BLaER1 treated with 17β-estradiol and CSF1 and Interleukin-3, amounts not matched to agents 10 nM and 100 nM (cell line): ENCODE measurements around the gene CLCN1.

ENCODE experiments used
- H3K27ac ChIP-seq, 11 experiments: shearing (Covaris generic); formaldehyde crosslinking; 2 replicates each; pipeline ENCODE4 v1.8.1; 2022
- H3K27me3 ChIP-seq, 11 experiments: shearing (Covaris generic); formaldehyde crosslinking; 2 replicates each; pipeline ENCODE4 v1.8.1; 2022
- H3K36me3 ChIP-seq, 11 experiments: shearing (Covaris generic); formaldehyde crosslinking; 2 replicates each; pipeline ENCODE4 v1.8.1; 2022
- H3K4me1 ChIP-seq, 10 experiments: shearing (Covaris generic); formaldehyde crosslinking; 2 replicates each; pipeline ENCODE4 v1.8.1; 2022
- H3K4me2 ChIP-seq, 11 experiments: shearing (Covaris generic); formaldehyde crosslinking; 2 replicates each; pipeline ENCODE4 v1.8.1; 2022
- H3K4me3 ChIP-seq, 10 experiments: shearing (Covaris generic); formaldehyde crosslinking; 2 replicates each; pipeline ENCODE4 v1.8.1; 2022
- H3K9ac ChIP-seq, 11 experiments: shearing (Covaris generic); formaldehyde crosslinking; 2 replicates each; pipeline ENCODE4 v1.8.1; 2022
- H3K9me3 ChIP-seq, 11 experiments: shearing (Covaris generic); formaldehyde crosslinking; replicated peaks in 1 of 11; 2 replicates each; pipeline ENCODE4 v1.8.1; 2022
- H4K20me1 ChIP-seq, 11 experiments: shearing (Covaris generic); formaldehyde crosslinking; 2 replicates each; pipeline ENCODE4 v1.8.1; 2022
- Cebpa-rat ChIP-seq, 11 experiments: shearing (Covaris generic); IDR thresholded peaks; 2 replicates each; pipeline ENCODE4 v1.8.1; 2022

Gene CLCN1

DNA sequence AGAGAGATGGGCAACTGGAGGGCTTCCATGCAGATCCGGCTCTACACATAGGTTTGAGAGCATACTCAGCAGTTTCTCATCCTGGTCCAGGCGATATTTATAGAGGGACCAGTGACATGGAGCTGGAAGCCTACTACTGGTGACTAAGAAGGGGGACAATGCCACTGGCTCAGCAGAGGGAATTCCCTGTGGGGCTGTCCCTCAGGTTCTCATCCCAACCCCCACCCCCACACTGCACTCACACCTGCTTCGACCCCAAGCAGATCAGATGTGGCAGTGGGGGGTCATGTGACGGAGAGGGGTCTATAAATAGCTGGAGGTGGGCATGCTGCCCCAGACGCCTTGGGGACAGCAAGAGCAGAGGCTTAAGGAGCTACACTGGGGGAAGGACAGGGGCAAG lies at the start of gene CLCN1:
Gene CLCN1, plus strand, starts transcription at position 336 of the 400 bp plus-strand sequence. CDS start 102 bp downstream, outside the sequence.
- Histone ChIP-seq H3K4me1 (peaks cover 9 to 53% (median 30%) of the 10 kb centered on the region in 10 experiments), H3K4me2 (peak within 1 kb of the TSS in 7 of 11 experiments; percentile 3 to 71 (median 46); a peak in 11 of 22 replicates), H3K4me3 (no peak within 1 kb of the TSS), H3K9me3 (peaks cover 0 to 10% (median 0%) of the 10 kb centered on the region in 11 experiments; a peak in 5 of 22 replicates), H3K36me3 (peaks cover 0 to 8% (median 0%) of the 10 kb centered on the region in 11 experiments; a peak in 6 of 22 replicates), H4K20me1 (no peaks in the 10 kb centered on the region), H3K27ac (peak within 1 kb of the TSS in 2 of 11 experiments; percentile 10 to 26; a peak in 2 of 22 replicates), H3K9ac (no peak within 1 kb of the TSS), H3K27me3 (no peaks in the 10 kb centered on the region)
- TF ChIP-seq Cebpa-rat (IDR thresholded peaks at IDR 0.05): no peak

DNA sequence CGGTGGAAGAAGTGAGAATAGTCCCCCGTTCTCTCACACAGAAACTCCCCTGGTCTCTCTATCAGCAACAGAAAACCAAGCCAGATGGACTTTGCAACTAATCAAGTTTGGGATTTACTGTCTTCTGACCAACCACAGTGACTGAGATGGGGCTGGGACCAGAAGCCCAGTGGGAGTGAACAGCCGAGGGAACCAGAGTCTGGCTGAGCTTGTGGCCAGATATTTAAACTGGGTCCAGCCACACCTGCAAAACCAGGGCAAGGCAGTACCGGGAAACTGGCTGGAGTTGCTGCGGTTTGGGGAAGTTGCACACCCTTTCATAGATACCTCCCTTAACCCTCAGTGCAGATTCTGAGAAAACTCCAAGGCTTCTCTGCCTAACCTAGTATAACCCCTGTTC lies 46.7 kb upstream of the CLCN1 start:
- H3K4me3 ChIP-seq: no peak overlapping the region
- H3K4me1 ChIP-seq: peaks cover 37 to 57% (median 52%) of the 10 kb centered on the region in 10 experiments
- no peaks in the 10 kb centered on the region for H3K27me3 ChIP-seq
- H3K9ac ChIP-seq: peak overlapping the region in 4 of 11 experiments; percentile 16 to 47 (median 34); a peak in 5 of 22 replicates
- H3K36me3 ChIP-seq: peaks cover 41 to 77% (median 70%) of the 10 kb centered on the region in 11 experiments; a peak in 21 of 22 replicates
- peak overlapping the region in 6 of 11 experiments; percentile 25 to 45 (median 40); a peak in 6 of 22 replicates for H3K27ac ChIP-seq
- peaks cover 0 to 47% (median 6%) of the 10 kb centered on the region in 11 experiments; a peak in 8 of 22 replicates for H4K20me1 ChIP-seq
- H3K4me2 ChIP-seq: peak overlapping the region; percentile 34 to 96 (median 62); a peak in 20 of 22 replicates
- H3K9me3 ChIP-seq: peaks cover 0 to 4% (median 0%) of the 10 kb centered on the region in 11 experiments; a peak in 2 of 22 replicates
- TF ChIP-seq Cebpa-rat (IDR thresholded peaks at IDR 0.05): no peak

DNA sequence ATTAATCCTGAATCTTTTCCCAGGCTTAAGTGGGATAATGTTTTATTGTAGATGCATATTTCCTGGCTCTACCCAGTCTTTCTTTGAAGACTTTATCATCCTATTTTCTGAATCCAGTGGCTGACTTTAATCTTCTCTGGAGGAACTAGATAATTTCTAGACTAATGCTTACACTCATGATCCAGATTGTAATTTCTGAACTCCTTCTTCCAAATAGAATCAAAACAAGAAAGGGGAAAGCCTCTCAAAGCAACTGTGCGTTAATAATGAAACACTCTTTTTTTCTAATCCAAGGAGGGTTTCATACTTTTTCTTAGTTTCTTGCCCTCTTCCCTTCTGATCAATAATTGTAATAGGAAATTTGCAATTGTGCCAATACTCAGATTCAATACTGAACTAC lies 44.7 kb upstream of the CLCN1 start:
- no peak overlapping the region for H3K9ac ChIP-seq
- peaks cover 36 to 58% (median 51%) of the 10 kb centered on the region in 11 experiments; a peak in 21 of 22 replicates for H3K36me3 ChIP-seq
- no peak overlapping the region for H3K4me3 ChIP-seq
- peaks cover 24 to 37% (median 34%) of the 10 kb centered on the region in 10 experiments for H3K4me1 ChIP-seq
- peaks cover 0 to 35% (median 6%) of the 10 kb centered on the region in 11 experiments; a peak in 5 of 22 replicates for H4K20me1 ChIP-seq
- no peak overlapping the region for H3K4me2 ChIP-seq
- peaks cover 0 to 4% (median 0%) of the 10 kb centered on the region in 11 experiments; a peak in 2 of 22 replicates for H3K9me3 ChIP-seq
- H3K27me3 ChIP-seq: no peaks in the 10 kb centered on the region
- no peak overlapping the region for H3K27ac ChIP-seq
- no peak for TF ChIP-seq Cebpa-rat (IDR thresholded peaks at IDR 0.05)

DNA sequence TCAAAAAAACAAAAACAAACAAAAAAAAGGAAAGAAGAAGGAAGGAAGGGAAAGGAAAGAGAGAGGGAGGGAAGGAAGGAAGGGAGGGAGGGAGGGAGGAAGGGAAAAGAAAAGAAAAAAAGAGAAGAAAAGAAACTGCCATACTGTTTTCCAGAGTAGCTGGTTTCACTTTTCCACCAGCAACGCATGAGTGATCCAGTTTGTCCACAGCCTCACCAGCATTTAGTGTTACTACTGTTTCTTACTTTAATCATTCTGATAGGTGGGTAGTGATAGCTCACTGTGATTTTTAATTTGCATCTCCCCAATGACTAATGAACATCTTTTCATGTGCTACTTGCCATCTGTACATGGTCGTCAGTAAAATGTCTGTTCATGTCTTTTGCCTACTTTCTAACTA lies 43.0 kb upstream of the CLCN1 start:
- Histone ChIP-seq H3K9me3 (peaks cover 0 to 4% (median 0%) of the 10 kb centered on the region in 11 experiments; a peak in 2 of 22 replicates), H4K20me1 (peaks cover 0 to 19% (median 3%) of the 10 kb centered on the region in 11 experiments; a peak in 5 of 22 replicates), H3K4me3 (no peak overlapping the region), H3K36me3 (peaks cover 21 to 42% (median 34%) of the 10 kb centered on the region in 11 experiments; a peak in 21 of 22 replicates), H3K9ac (no peak overlapping the region), H3K27ac (no peak overlapping the region), H3K27me3 (no peaks in the 10 kb centered on the region), H3K4me2 (no peak overlapping the region), H3K4me1 (peaks cover 17 to 20% (median 19%) of the 10 kb centered on the region in 10 experiments)
- no peak for TF ChIP-seq Cebpa-rat (IDR thresholded peaks at IDR 0.05)

DNA sequence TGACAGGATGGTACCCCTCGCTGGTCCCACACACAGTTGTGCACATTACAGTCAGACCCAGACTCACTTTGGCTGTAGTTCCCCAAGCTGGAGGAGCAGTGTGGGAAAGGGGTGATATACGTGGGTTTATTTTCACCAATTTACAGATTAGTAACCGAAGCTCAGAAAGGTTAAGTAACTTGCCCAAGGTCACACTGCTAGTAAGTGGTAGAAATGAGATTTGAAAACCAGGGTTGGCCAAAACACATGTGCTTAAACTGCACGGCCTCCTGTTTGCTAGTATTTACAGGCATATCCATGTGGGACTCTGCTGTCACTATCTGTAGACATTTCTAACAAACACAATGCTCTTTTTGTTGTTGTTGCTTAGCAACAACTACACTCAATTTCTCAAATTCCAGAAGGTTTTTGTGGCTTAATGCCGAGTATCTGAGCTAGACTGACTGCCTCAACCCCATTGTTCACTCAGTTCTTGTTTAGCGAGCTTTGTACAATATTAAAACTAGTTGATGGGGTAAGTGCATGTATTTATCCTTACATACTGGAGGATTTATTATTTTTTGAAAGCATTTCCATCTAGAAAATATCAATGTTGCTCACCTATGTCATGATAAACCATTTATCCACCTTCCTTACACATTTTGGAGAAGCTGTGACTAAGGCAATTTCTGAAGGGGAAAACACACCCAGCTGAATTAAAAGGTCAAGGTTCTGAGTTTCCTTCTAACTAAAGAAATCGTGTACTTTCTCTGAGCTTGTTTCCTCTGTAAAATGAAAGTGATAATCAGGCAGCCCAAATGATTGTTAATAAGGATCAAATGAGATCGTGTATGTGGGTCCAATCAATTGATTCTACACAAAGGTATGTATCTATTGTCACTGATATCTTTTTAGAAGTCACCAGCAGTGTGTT lies 36.5 kb upstream of the CLCN1 start:
- Histone ChIP-seq H3K9ac (no peak overlapping the region), H3K4me2 (peak overlapping the region in 1 of 11 experiments; percentile 21; a peak in 1 of 22 replicates), H3K27me3 (no peaks in the 10 kb centered on the region), H3K4me3 (no peak overlapping the region), H3K9me3 (no peaks in the 10 kb centered on the region), H4K20me1 (no peaks in the 10 kb centered on the region), H3K27ac (no peak overlapping the region), H3K4me1 (peaks cover 0 to 25% (median 7%) of the 10 kb centered on the region in 10 experiments; a peak in 12 of 20 replicates), H3K36me3 (no peaks in the 10 kb centered on the region)
- TF ChIP-seq Cebpa-rat (IDR thresholded peaks at IDR 0.05): no peak

DNA sequence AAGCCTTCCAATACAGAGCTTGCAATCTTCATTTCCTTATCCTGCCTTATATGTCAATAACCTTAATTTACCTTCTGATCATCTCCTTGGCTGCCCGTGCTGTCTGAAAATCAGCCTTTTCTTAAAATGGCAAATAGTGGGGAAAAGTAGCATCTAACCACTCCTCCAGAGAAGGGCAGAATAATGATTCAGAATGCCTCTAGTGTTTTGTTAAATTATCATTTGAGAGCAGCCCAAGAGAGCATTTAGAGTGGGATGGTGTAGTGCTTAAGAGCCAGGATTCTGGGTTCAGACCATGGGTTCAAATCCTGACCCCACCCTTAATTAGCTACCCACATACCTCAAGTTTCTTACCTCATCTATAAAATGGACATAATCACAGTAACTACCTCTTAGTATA lies 35.8 kb upstream of the CLCN1 start:
- H3K9ac ChIP-seq: no peak overlapping the region
- peaks cover 0 to 25% (median 7%) of the 10 kb centered on the region in 10 experiments; a peak in 12 of 20 replicates for H3K4me1 ChIP-seq
- no peaks in the 10 kb centered on the region for H3K36me3 ChIP-seq
- H3K27ac ChIP-seq: no peak overlapping the region
- no peaks in the 10 kb centered on the region for H3K27me3 ChIP-seq
- no peak overlapping the region for H3K4me3 ChIP-seq
- TF ChIP-seq Cebpa-rat (IDR thresholded peaks at IDR 0.05): no peak
- H3K4me2 ChIP-seq: peak overlapping the region in 2 of 11 experiments; percentile 5 to 21; a peak in 1 of 22 replicates
- H3K9me3 ChIP-seq: no peaks in the 10 kb centered on the region
- no peaks in the 10 kb centered on the region for H4K20me1 ChIP-seq

DNA sequence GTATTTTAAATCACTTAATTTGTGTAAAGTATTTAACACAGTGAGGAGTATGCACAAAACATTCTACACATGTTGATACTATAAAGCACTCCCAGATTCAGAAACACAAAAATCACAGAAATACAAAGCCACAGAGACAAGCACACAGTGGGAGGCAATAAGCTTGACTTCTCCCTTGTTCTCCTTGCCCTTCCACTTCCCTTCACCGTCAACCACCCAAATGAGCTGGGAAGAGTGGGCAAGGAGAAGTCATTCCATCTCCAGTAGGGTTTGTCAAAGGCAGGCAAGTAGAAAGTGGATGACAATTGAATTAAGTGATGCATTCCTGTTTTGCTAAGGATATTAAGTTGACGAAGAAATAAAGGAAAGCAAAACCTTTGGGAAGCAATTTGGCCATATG lies 35.3 kb upstream of the CLCN1 start:
- Histone ChIP-seq H3K36me3 (no peaks in the 10 kb centered on the region), H3K9ac (no peak overlapping the region), H4K20me1 (no peaks in the 10 kb centered on the region), H3K27ac (no peak overlapping the region), H3K9me3 (no peaks in the 10 kb centered on the region), H3K4me3 (no peak overlapping the region), H3K4me1 (peaks cover 0 to 25% (median 7%) of the 10 kb centered on the region in 10 experiments; a peak in 12 of 20 replicates), H3K27me3 (no peaks in the 10 kb centered on the region), H3K4me2 (peak overlapping the region in 2 of 11 experiments; percentile 5 to 9; a peak in 1 of 22 replicates)
- no peak for TF ChIP-seq Cebpa-rat (IDR thresholded peaks at IDR 0.05)

DNA sequence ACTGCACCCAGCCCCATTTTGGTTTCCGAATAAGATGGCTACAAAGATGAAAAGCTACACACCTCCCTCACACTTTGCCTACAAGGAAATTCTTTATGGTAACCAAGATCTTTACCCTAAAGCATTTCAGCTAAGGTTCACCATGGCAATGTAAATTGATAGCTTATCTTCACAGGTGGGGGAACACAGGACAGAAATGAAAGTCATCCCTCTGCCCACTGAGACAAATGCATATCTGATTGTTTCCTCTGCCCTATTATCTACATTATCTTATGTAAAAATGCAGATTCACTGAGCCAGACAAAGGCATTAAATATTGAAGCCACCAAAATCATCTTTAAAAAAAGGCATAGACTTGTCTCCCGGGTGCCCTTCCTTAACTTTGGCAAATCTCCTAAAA lies 34.4 kb upstream of the CLCN1 start:
- H4K20me1 ChIP-seq: no peaks in the 10 kb centered on the region
- no peak overlapping the region for H3K4me3 ChIP-seq
- no peaks in the 10 kb centered on the region for H3K36me3 ChIP-seq
- peaks cover 0 to 25% (median 7%) of the 10 kb centered on the region in 10 experiments; a peak in 12 of 20 replicates for H3K4me1 ChIP-seq
- H3K9me3 ChIP-seq: 0 out of 22 replicates have a peak, but pooled peaks cover 0 to 2% (median 0%) of the 10 kb centered on the region in 11 experiments
- no peak for TF ChIP-seq Cebpa-rat (IDR thresholded peaks at IDR 0.05)
- H3K27ac ChIP-seq: no peak overlapping the region
- H3K4me2 ChIP-seq: no peak overlapping the region
- no peak overlapping the region for H3K9ac ChIP-seq
- no peaks in the 10 kb centered on the region for H3K27me3 ChIP-seq

DNA sequence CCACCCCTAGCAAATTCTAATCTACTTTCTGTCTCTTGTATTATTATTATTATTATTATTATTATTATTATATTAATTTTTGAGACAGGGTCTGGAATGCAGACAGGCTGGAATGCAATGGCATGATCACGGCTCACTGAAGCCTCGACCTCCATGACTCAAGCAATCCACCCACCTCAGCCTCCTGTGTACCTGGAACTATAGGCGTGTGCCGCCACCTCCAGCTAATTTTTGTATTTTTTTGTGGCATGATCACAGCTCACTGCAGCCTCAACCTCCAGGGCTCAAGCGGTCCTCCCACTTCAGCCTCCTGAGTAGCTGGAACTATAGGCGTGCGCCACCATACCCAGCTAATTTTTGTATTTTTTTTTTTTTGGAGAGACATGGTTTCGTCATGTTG lies 33.8 kb upstream of the CLCN1 start:
- Histone ChIP-seq H4K20me1 (no peaks in the 10 kb centered on the region), H3K36me3 (no peaks in the 10 kb centered on the region), H3K4me2 (no peak overlapping the region), H3K4me1 (peaks cover 0 to 25% (median 7%) of the 10 kb centered on the region in 10 experiments; a peak in 12 of 20 replicates), H3K27ac (no peak overlapping the region), H3K27me3 (no peaks in the 10 kb centered on the region), H3K9ac (no peak overlapping the region), H3K4me3 (no peak overlapping the region), H3K9me3 (peaks cover 0 to 8% (median 0%) of the 10 kb centered on the region in 11 experiments; a peak in 9 of 22 replicates)
- TF ChIP-seq Cebpa-rat (IDR thresholded peaks at IDR 0.05): no peak
